Astrocyte of the spinal cord (primary cell): ENCODE results near the gene SLC18A3.

ENCODE experiments used
- DNase-seq: peaks from one replicate; pipeline ENCODE4 v3.0.0; 2011; ENCODE audit warnings: low read depth, low spot score
- H3K4me3 ChIP-seq: 2 replicates; pipeline ENCODE4 v1.5.1; 2011; ENCODE audit warnings: low read depth, mild to moderate bottlenecking, low read length, moderate library complexity
- in situ Hi-C: cut with HindIII; loops from 2 replicates; pipeline ENCODE4 v1.10.0; 2017; ENCODE audit warnings: low sequenced_read_pairs
- TF ChIP-seq, protein P1 (sequence below): IDR thresholded peaks from 2 replicates; pipeline ENCODE4 v1.5.1; 2012; ENCODE audit warnings: low read depth, mild to moderate bottlenecking, low read length, inconsistent platforms

The SLC18A3 gene

DNA sequence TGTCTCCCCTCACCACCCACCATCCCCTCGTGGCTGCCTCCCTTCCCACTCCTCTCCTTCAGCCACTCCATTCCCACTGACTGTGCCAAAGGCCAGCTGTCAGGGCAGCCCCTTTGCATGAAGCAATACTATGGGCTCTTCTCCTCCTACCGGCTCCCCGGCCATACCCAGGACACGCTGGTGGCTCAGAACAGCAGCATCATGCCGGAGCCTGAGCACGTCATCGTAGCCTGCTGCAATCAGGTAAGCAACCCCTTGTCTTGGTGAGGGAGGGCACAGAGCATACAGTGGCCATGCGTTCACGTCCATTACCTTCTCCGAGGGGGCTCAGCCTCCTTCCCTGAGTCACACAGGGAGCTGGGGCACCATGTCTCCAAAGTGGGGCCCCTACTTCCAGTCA is 15.3 kb downstream of the SLC18A3 start:
- in situ Hi-C loops: no loop called here
- no peak overlapping the region for H3K4me3 ChIP-seq
- TF ChIP-seq, protein P1, sequence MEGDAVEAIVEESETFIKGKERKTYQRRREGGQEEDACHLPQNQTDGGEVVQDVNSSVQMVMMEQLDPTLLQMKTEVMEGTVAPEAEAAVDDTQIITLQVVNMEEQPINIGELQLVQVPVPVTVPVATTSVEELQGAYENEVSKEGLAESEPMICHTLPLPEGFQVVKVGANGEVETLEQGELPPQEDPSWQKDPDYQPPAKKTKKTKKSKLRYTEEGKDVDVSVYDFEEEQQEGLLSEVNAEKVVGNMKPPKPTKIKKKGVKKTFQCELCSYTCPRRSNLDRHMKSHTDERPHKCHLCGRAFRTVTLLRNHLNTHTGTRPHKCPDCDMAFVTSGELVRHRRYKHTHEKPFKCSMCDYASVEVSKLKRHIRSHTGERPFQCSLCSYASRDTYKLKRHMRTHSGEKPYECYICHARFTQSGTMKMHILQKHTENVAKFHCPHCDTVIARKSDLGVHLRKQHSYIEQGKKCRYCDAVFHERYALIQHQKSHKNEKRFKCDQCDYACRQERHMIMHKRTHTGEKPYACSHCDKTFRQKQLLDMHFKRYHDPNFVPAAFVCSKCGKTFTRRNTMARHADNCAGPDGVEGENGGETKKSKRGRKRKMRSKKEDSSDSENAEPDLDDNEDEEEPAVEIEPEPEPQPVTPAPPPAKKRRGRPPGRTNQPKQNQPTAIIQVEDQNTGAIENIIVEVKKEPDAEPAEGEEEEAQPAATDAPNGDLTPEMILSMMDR: no peak
- no peak for DNase-seq

DNA sequence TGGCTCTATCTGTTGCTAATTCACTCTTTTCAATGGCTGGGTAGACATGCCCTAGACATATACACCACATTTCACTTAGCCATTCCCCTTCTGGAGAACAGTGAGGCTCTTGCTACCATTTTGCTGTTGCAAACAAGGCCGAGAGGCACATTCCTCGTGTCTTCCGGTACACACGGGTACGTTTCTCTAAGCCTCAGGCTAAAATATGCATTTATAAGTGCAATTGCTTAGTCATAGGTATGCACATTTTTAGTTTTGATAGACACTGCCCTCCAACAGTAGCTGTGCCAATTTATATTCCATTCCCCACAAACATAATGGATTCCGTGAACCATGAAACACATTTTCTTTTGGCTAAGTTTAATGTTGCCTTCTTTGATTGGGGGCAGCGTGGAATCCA is 16.9 kb downstream of the SLC18A3 start:
- TF ChIP-seq, protein P1: no peak
- H3K4me3 ChIP-seq: no peak overlapping the region
- in situ Hi-C loops: no loop called here
- DNase-seq: no peak

DNA sequence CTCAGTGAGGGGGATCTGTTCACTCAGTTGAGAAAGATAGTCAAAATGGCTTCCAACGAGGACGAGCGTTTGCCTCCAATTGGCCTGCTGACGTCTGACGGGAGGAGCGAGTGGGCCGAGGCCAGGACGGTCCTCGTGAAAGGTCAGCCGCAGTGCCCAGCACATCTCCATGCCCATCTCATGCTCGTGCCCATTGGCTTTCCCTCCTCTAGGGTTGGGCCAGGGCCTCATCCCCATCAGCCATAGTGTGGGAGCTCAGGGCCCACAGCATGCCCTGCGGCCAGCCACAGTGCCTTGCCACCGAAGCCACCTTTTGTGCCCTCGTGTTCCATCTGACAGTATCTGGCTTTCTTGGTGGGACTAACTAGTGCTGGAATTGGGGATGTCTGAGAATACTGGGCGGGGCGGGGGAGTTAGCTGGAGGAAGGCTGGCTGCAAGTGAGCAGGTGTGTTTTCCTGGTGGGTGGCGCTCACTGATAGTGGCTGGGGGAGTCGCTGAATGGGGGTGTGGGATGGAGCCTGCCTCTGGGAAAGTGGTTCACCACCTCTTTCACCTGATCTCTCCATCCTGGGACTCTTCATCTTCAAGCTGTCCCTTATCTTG is 17.6 kb downstream of the SLC18A3 start:
- TF ChIP-seq, protein P1: no peak
- no peak for DNase-seq
- in situ Hi-C loops: no loop called here
- no peak overlapping the region for H3K4me3 ChIP-seq

DNA sequence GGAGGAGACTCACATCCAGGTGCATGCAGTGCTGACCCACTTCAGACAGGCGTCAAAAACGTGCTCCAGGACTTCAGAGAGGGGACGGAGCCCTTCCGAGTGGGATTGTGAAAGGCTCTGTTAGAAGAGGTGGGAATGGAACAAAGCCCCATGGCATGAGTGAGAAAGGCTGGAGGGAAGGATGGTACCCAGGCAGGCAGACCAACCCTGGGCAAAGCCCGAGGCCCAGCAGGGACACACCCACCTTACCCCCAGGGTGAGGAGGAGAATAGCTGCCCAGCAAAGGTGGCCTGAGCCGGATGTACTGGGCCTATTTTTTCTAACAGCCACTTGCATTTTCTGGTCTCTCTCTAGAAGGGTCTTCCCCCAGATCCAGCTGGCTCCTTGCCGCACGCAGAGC is 18.5 kb downstream of the SLC18A3 start:
- H3K4me3 ChIP-seq: no peak overlapping the region
- TF ChIP-seq, protein P1: no peak
- DNase-seq: no peak
- in situ Hi-C loops: no loop called here

DNA sequence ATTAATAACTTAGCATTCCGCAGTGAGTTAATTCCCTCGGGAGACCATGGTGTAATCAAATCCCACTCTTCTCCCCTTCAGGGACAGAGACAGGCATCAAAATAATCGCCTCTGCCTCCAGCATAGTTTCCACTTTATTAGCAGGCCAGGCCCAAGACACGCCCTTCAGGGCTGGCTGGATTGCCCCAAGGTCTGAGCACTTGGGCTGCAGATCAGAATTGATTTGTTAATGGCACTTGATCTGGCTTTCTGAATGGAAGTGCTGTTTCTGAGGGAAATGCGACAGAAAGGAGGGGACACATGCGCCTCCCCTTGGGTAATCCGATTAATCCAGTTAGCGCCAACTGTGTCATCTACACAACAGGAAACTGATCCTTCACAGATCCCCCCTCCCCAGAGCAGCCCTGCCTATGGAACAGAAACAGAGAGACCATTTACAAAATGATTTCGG is 19.3 kb downstream of the SLC18A3 start:
- TF ChIP-seq, protein P1: no peak
- in situ Hi-C loops: no loop called here
- DNase-seq: no peak
- no peak overlapping the region for H3K4me3 ChIP-seq

DNA sequence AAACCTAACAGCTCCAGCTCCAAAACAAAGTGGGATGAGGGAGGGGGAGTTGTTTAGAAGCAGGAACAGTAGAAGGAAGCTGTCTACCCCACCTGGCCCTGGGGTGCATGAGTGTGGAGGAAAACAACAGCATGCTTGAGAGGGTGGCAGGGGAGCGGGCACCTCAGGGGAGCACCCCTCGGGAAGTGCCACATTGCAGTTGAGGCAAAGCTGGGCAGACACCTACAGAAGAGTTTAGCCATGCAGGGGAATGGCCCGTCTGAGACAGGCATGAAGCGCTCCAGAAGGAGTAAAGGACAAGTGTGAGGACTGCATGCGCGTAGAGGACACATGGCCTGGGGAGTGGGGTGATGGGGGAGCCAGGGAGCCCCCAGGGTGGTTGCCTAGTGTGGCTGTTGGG is 21.9 kb downstream of the SLC18A3 start:
- DNase-seq: no peak
- in situ Hi-C loops: no loop called here
- TF ChIP-seq, protein P1: no peak
- H3K4me3 ChIP-seq: no peak overlapping the region
